Esophagus muscularis mucosa (tissue), 4 donors: ENCODE results near the gene KIF2A. TPM values are rescaled to one million over a fixed set of nuclear protein-coding genes. Genes with fewer than 3 reads are reported as not detected.

ENCODE experiments used
- DNase-seq: peaks from one replicate; pipeline ENCODE4 v3.0.0-alpha.2; 2017; ENCODE audit errors: extremely low spot score
- H3K27ac ChIP-seq, 4 donors: fragments of 200-600 bp; sonication (generic); replicated peaks in 1 of 4; 1 replicate in 3 of 4; 2 replicates in 1 of 4; pipeline ENCODE4 v1.5.1; 2016 to 2019; ENCODE audit warnings: mild to moderate bottlenecking in 1 of 4
- H3K27me3 ChIP-seq, 4 donors: fragments of 200-600 bp; sonication (generic); one replicate each; pipeline versions ENCODE4 v1.5.1 to v1.6.0; 2016 to 2019
- H3K36me3 ChIP-seq, 4 donors: fragments of 200-600 bp; sonication (generic); one replicate each; pipeline ENCODE4 v1.5.1; 2016 to 2019
- H3K4me1 ChIP-seq, 4 donors: fragments of 200-600 bp; sonication (generic); one replicate each; pipeline ENCODE4 v1.5.1; 2016 to 2019
- H3K4me3 ChIP-seq, 4 donors: fragments of 200-600 bp; sonication (generic); 1 replicate in 2 of 4; 2 replicates in 2 of 4; pipeline ENCODE4 v1.5.1; 2016 to 2019; ENCODE audit warnings: mild to moderate bottlenecking in 4 of 4, moderate library complexity in 1 of 4
- H3K9me3 ChIP-seq, 4 donors: fragments of 200-600 bp; sonication (generic); 1 replicate in 3 of 4; 2 replicates in 1 of 4; pipeline ENCODE4 v1.5.1; 2016 to 2019
- EP300 ChIP-seq: sonication (generic); formaldehyde crosslinking; IDR thresholded peaks from one replicate; pipeline ENCODE4 v1.6.1; 2017; ENCODE audit warnings: antibody characterized with exemption
- POLR2A ChIP-seq: fragments of 450-650 bp; IDR thresholded peaks from one replicate; pipeline ENCODE4 v1.6.1; 2017; ENCODE audit warnings: antibody characterized with exemption, moderate library complexity, mild to moderate bottlenecking, low read depth
- POLR2AphosphoS5 ChIP-seq, 2 donors: sonication (generic); formaldehyde crosslinking; IDR thresholded peaks; one replicate each; pipeline ENCODE4 v1.6.1; 2017; ENCODE audit warnings: antibody characterized with exemption in 2 of 2
- WGBS: methylation state at CpG from one replicate; pipeline ENCODE4 v1.1.5; 2018; 5-methylcytosine and 5-hydroxymethylcytosine counted together
- intact Hi-C: fragments of 100-400 bp; cut with DNase I; formaldehyde crosslinking; loops from one replicate; pipeline ENCODE4 v1.15.1; 2023
- total RNA-seq, 4 donors: library from RNA; depleted of rRNA; stranded (reverse); fragments of >200 nt; gene quantifications; one replicate each; pipeline versions ENCODE4 v1.1.0 to v1.2.1, GENCODE V29; 2016
- TF ChIP-seq, protein P1 (sequence below), 3 experiments: fragments of 200-600 bp in 2 of 3; fragments of 450-650 bp in 1 of 3; sonication (generic) in 2 of 3; IDR thresholded peaks; one replicate each; pipeline ENCODE4 v1.5.1; 2017 to 2019; ENCODE audit warnings: antibody characterized with exemption in 3 of 3, mild to moderate bottlenecking in 2 of 3, moderate library complexity in 1 of 3

KIF2A gene
- total RNA-seq, 4 donors from 2014 or later = 31.6 to 37.1 (median 33.3) TPM

DNA sequence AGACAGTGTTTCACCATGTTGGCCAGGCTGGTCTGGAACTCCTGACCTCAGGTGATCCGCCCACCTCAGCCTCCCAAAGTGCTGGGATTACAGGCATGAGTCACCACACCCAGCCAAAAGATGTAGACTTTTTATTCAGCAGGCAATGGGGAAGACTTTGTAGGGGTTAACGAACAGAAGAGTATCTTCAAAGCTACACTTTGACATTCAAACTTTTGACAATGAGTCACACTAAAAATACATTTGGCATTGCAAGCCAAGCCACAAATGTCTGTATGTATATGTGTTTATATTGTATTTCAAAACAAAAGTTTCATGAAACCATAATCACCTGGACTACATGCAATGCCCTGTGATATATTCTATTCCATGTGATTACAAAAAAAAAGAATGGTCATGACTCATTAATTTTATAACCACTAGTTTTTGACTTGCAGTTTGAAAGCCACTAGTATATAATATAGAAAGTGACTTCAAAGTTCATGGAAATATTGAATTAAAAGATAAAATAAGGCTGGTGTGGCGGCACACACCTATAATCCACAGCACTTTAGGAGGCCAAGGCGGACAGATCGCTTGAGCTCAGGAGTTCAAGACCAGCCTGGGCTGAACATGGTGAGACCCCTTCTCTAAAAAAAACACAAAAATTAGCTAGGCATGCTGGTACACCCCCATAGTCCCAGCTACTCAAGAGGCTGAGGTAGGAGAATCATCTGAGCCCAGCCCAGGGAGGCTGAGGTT is 89.4 kb downstream of the KIF2A start:
- intact Hi-C loops = no loop called here
- no peaks in the 10 kb centered on the region for H3K27me3 ChIP-seq
- H3K4me1 ChIP-seq = no peaks in the 10 kb centered on the region
- H3K9me3 ChIP-seq = no peaks in the 10 kb centered on the region
- WGBS = 90% methylated on average over 5 of the region's 5 CpGs
- peak; percentile 14 for DNase-seq
- H3K36me3 ChIP-seq = peaks cover 38 to 97% (median 85%) of the 10 kb centered on the region in 4 donors
- no peak for TF ChIP-seq EP300
- TF ChIP-seq POLR2A = no peak
- no peak for TF ChIP-seq POLR2AphosphoS5 (IDR thresholded peaks at IDR 0.05)
- TF ChIP-seq, protein P1, sequence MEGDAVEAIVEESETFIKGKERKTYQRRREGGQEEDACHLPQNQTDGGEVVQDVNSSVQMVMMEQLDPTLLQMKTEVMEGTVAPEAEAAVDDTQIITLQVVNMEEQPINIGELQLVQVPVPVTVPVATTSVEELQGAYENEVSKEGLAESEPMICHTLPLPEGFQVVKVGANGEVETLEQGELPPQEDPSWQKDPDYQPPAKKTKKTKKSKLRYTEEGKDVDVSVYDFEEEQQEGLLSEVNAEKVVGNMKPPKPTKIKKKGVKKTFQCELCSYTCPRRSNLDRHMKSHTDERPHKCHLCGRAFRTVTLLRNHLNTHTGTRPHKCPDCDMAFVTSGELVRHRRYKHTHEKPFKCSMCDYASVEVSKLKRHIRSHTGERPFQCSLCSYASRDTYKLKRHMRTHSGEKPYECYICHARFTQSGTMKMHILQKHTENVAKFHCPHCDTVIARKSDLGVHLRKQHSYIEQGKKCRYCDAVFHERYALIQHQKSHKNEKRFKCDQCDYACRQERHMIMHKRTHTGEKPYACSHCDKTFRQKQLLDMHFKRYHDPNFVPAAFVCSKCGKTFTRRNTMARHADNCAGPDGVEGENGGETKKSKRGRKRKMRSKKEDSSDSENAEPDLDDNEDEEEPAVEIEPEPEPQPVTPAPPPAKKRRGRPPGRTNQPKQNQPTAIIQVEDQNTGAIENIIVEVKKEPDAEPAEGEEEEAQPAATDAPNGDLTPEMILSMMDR (IDR thresholded peaks at IDR 0.05) = no peak
- no peak overlapping the region for H3K4me3 ChIP-seq
- H3K27ac ChIP-seq = no peak overlapping the region

DNA sequence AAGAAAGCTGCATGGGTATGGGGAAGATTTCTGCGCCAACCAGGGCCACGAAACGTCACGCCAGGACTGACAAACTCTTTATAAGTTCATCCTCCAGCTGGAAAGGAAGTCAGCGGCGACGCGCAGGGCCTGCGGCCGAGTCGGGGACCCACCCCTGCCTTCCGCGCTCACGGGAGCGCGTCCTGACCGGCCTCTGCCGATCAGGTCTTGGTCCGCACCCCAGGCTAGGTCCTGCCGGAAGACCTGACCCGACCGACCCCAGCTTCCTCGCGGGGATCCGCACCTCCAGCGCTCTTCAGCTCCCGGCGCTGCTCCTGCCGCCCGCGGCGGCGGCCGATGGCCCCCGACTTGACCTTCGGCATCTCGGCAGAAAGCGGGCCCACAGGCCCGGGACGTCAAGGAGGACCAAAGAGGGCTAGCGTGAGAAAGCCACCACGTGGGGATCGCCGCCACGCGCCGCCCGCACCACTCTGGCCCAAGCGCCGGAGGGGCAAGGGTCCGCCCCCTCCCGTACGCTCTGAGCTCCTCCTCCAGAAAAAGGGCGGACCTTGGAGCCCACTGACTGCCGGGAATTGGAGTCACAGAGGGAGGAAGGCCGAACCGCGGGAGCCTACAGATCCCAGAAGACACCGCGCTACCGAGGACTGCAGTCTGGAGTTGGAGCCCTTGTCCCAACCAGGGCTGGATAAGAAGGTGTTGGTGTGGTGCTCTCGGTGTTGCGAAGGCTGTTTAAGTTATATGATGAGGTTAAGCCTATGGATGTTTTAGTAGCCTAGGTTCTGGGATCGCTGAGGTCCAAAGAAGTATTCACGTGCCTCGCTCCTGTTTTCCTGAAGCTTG is 97.6 kb downstream of the KIF2A start, which contains the start of gene DIMT1:
DIMT1 (minus strand) TSS at position 495 of the 840 bp plus-strand sequence; CDS start at position 362, 133 bp downstream.
- Histone ChIP-seq H3K9me3 (no peaks in the 10 kb centered on the region), H3K4me1 (peaks cover 10 to 23% (median 21%) of the 10 kb centered on the region in 4 donors), H3K36me3 (peaks cover under 1 to 23% (median 22%) of the 10 kb centered on the region in 4 donors), H3K27ac (peak within 1 kb of the TSS; percentile 92 to 97 (median 92)), H3K4me3 (peak within 1 kb of the TSS; percentile 69 to 95 (median 87)), H3K27me3 (no peaks in the 10 kb centered on the region)
- peak; percentile 99 for DNase-seq
- under 1% methylated on average over 54 of the region's 66 CpGs for WGBS
- TF ChIP-seq POLR2AphosphoS5 (IDR thresholded peaks at IDR 0.05) (peak; percentile 90 to 93), EP300 (no peak), POLR2A (peak; percentile 37)
- TF ChIP-seq, protein P1 (IDR thresholded peaks at IDR 0.05) = no peak
- intact Hi-C loops = no loop called here

DNA sequence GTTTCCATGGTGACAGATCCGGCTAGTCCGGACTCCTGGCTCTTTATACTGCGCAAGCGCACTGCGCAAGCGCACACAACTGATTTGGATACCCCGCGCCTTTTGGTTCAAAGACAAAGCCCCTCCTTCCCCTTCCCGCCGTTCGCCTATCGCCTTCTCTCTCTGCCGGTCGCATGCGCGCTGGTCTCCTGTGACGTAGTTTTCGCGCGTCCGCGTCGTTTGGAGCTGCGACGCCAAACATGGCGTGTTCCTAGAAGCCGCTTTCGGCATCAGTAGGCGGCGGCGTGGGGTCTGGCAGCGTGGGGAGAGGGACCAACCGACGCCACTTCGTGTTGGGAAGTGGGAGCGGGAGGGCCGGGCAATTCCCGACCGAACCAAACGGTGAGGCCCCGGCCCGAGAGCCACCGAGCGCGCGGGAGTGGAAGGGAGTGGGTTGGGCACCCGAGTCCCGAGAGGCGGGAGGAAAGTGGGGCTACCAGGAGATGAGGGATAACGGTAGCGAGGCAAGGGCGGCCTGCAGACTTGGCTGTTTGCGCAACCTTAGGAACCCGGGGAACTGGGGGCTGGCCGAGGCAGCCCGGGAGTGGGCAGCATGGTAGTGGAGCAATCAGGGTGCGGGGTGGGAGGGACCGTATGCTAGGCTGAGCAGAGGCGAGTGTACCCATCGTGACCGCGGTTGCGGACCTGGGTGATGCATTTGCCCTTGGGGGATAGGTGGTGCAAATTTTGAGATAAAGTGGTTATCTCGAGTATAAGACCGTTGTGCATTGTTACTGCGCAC is 106.7 kb downstream of the KIF2A start, which contains the start of gene IPO11:
IPO11 (plus strand) TSS at position 215 of the 781 bp plus-strand sequence. CDS start 24,517 bp downstream, outside the sequence.
- H3K36me3 ChIP-seq = no peaks in the 10 kb centered on the region
- peaks cover 10 to 27% (median 21%) of the 10 kb centered on the region in 4 donors for H3K4me1 ChIP-seq
- peak within 1 kb of the TSS; percentile 78 to 100 (median 92) for H3K4me3 ChIP-seq
- H3K27ac ChIP-seq = peak within 1 kb of the TSS; percentile 73 to 84 (median 81)
- intact Hi-C loops = no loop called here
- 0% methylated on average over 19 of the region's 66 CpGs for WGBS
- peak; percentile 37 for TF ChIP-seq POLR2A
- TF ChIP-seq EP300 = no peak
- TF ChIP-seq POLR2AphosphoS5 (IDR thresholded peaks at IDR 0.05) = peak; percentile 95 to 99
- TF ChIP-seq, protein P1 (IDR thresholded peaks at IDR 0.05) = peak in 1 of 3 experiments; percentile 28
- H3K27me3 ChIP-seq = no peaks in the 10 kb centered on the region
- H3K9me3 ChIP-seq = no peaks in the 10 kb centered on the region
- DNase-seq = peak; percentile 99

DNA sequence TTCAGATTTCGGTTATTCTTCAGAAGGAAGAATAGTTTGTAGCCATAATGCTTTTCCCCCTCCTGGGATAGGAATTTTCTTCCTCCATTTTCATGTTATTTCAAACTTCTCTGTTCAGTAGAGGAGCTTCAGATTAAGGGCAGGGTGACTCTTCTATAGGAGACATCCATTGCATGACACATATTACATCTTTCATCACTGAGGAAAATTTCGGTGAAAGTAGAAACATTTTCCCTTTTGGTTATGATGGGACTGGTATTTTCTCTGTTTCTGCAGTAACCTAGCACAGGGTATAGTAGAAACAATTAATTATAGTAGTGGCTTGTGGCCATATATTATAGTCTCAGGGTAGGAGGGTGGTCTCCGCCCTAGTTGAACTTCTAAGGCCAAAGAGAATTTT is 107.7 kb downstream of the KIF2A start:
- no peak for DNase-seq
- no peaks in the 10 kb centered on the region for H3K36me3 ChIP-seq
- no peaks in the 10 kb centered on the region for H3K27me3 ChIP-seq
- H3K4me3 ChIP-seq = peak overlapping the region; percentile 78 to 100 (median 92)
- no peaks in the 10 kb centered on the region for H3K9me3 ChIP-seq
- peaks cover 10 to 27% (median 21%) of the 10 kb centered on the region in 4 donors for H3K4me1 ChIP-seq
- H3K27ac ChIP-seq = no peak overlapping the region
- TF ChIP-seq POLR2A = no peak
- TF ChIP-seq, protein P1 (IDR thresholded peaks at IDR 0.05) = no peak
- TF ChIP-seq EP300 = no peak
- no peak for TF ChIP-seq POLR2AphosphoS5 (IDR thresholded peaks at IDR 0.05)
- 59% methylated on average over 3 of the region's 3 CpGs for WGBS
- intact Hi-C loops = no loop called here
